Endothelial cell (in vitro differentiated cells): ENCODE data around the gene CDK6. TPM values are rescaled to one million over a fixed set of nuclear protein-coding genes. Genes with fewer than 3 reads are reported as not detected.

Experiments used
- DNase-seq: peaks from one replicate; pipeline ENCODE4 v3.0.0; 2021; ENCODE audit warnings: low spot score
- H3K27ac Mint-ChIP-seq: one replicate; pipeline ENCODE4 v1.8.0; 2021; ENCODE audit warnings: mixed read lengths, inconsistent platforms; ENCODE audit not compliant: unreplicated experiment
- H3K27me3 Mint-ChIP-seq: one replicate; pipeline ENCODE4 v1.8.0; 2021; ENCODE audit warnings: mild to moderate bottlenecking, moderate library complexity, mixed read lengths, inconsistent platforms; ENCODE audit not compliant: unreplicated experiment
- H3K36me3 Mint-ChIP-seq: one replicate; pipeline ENCODE4 v1.8.0; 2021; ENCODE audit warnings: mild to moderate bottlenecking, low read depth, mixed read lengths, inconsistent platforms; ENCODE audit not compliant: unreplicated experiment
- H3K4me1 Mint-ChIP-seq: one replicate; pipeline ENCODE4 v1.8.0; 2021; ENCODE audit warnings: mild to moderate bottlenecking, mixed read lengths, inconsistent platforms; ENCODE audit not compliant: unreplicated experiment
- H3K4me3 Mint-ChIP-seq: one replicate; pipeline ENCODE4 v1.8.0; 2021; ENCODE audit warnings: mild to moderate bottlenecking, mixed read lengths, inconsistent platforms; ENCODE audit not compliant: unreplicated experiment
- H3K9me3 Mint-ChIP-seq: one replicate; pipeline ENCODE4 v1.8.0; 2021; ENCODE audit warnings: mixed read lengths, inconsistent platforms; ENCODE audit not compliant: unreplicated experiment
- total RNA-seq: library from RNA; stranded (reverse); fragmentation: NEBNext Ultra II Directional; extraction: Animal tissue kit (Norgen Biotek cat#: 25700); gene quantifications from one replicate; pipeline ENCODE4 v1.2.1, GENCODE V29; 2021; ENCODE audit not compliant: unreplicated experiment
- TF ChIP-seq, protein P1 (sequence below): fragments of 200-600 bp; sonication (generic); IDR thresholded peaks from one replicate; pipeline ENCODE4 v1.5.0; 2021; ENCODE audit warnings: antibody characterized with exemption; ENCODE audit not compliant: unreplicated experiment

CDK6 gene
- total RNA-seq, 1 donor from 2014 or later, result 32.6 TPM

DNA sequence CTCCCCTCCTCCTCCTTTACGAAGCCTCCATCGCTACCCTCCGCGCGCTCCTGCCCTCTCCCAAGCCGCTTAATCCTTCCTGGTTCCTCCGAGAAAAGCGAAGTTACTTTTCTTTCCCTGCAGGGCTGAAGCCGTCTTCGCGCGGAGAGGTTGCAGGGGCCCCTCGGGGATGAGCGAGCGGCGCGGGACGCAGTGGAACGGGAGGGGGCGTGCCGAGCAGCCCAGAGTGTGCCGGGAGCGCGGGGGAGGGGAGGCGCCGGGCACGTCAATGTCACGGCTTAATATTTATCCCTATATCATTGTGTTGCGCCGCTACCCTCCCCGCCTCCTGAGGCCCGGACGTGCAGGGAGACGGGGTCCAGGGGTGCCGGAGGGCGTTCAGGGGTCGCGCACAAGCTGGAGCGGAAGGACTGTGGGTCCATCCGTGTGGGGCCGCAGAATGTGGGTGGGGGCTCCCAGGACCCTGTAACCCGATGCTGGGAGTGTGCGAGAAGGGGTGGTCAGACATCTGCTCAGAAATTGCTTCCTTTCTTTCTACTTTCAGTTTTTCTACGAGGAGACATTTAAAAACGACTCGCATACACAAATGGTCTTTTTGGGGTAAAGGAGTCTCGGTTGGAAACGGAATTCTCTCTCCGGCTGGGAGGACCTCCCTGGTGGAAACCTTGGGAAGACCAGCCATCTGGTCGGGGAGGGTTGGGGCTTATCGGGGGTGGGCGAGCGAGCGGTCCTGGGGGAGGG is 2.4 kb downstream of the CDK6 start:
- H3K27me3 Mint-ChIP-seq, result peaks cover 19% of the 10 kb centered on the region
- H3K4me1 Mint-ChIP-seq, result peaks cover 36% of the 10 kb centered on the region
- H3K27ac Mint-ChIP-seq, result peak overlapping the region; percentile 70
- no peaks in the 10 kb centered on the region for H3K9me3 Mint-ChIP-seq
- H3K36me3 Mint-ChIP-seq, result peaks cover 15% of the 10 kb centered on the region
- H3K4me3 Mint-ChIP-seq, result peak overlapping the region; percentile 97
- TF ChIP-seq, protein P1, sequence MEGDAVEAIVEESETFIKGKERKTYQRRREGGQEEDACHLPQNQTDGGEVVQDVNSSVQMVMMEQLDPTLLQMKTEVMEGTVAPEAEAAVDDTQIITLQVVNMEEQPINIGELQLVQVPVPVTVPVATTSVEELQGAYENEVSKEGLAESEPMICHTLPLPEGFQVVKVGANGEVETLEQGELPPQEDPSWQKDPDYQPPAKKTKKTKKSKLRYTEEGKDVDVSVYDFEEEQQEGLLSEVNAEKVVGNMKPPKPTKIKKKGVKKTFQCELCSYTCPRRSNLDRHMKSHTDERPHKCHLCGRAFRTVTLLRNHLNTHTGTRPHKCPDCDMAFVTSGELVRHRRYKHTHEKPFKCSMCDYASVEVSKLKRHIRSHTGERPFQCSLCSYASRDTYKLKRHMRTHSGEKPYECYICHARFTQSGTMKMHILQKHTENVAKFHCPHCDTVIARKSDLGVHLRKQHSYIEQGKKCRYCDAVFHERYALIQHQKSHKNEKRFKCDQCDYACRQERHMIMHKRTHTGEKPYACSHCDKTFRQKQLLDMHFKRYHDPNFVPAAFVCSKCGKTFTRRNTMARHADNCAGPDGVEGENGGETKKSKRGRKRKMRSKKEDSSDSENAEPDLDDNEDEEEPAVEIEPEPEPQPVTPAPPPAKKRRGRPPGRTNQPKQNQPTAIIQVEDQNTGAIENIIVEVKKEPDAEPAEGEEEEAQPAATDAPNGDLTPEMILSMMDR, result no peak
- DNase-seq, result peak; percentile 66

DNA sequence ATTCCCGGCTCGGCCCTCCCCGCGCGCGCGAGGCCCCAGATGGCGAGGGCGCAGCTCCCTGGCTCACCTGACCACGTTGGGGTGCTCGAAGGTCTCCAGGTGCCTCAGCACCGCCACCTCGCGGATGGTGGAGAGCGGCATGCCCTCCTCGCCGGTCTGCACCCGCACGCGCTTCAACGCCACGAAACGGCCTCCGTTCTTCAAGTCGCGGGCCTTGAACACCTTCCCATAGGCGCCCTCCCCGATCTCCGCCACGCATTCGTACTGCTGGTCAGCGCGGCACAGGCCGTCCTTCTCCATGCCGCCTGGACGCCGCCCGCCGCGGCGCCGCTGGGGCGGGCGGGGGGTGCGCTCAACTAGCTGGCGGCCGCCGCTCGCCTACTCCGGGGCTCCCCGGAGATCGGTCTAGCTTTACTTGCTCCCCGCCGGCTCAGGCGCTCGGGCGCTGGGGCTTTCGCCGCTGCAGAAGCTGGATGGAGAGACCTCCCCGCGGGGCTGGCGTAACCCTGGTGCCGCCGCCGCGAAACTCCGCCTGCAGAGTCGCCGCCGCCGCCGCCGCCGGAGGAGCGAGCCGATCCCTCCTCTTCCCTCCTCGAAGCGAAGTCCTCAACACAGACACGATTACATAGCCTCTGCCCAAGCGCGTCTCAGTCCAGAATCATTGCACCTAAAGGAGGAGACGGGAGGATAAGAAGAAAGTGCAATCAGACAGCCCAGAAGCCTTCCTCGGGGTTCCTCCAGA is 3.2 kb downstream of the CDK6 start:
- peak; percentile 84 for DNase-seq
- Mint-ChIP-seq H3K4me3 (peak overlapping the region; percentile 97), H3K27ac (peak overlapping the region; percentile 70), H3K4me1 (peaks cover 32% of the 10 kb centered on the region), H3K9me3 (no peaks in the 10 kb centered on the region), H3K27me3 (peaks cover 19% of the 10 kb centered on the region), H3K36me3 (peaks cover 15% of the 10 kb centered on the region)
- TF ChIP-seq, protein P1, result peak; percentile 81

DNA sequence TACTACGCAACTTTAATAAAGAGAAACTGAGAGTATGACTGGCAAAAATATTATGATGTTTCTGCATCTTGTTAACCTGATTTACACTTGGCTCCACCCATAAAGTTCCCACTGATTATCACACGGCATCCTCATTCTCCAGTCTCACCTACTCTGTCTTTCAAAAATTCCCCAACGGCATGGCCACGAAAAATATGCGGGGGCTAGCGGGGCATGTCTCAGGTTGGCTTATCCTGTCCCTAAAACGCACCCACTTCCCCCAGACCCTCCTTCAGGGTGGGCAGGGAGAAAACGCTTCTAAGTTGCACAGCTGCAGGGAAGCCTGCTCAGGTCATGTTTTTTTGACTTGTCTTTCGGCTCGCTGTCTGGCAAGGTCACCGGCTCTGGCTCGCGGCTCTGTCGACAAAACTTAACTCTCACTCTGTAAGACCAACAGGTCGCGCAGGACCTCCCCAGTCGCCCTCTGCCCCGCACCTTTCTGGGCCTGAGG is 3.8 kb downstream of the CDK6 start:
- no peaks in the 10 kb centered on the region for H3K9me3 Mint-ChIP-seq
- H3K4me1 Mint-ChIP-seq, result peaks cover 32% of the 10 kb centered on the region
- TF ChIP-seq, protein P1, result no peak
- peaks cover 19% of the 10 kb centered on the region for H3K27me3 Mint-ChIP-seq
- H3K4me3 Mint-ChIP-seq, result peak overlapping the region; percentile 80
- DNase-seq, result no peak
- peaks cover 15% of the 10 kb centered on the region for H3K36me3 Mint-ChIP-seq
- peak overlapping the region; percentile 2 for H3K27ac Mint-ChIP-seq

DNA sequence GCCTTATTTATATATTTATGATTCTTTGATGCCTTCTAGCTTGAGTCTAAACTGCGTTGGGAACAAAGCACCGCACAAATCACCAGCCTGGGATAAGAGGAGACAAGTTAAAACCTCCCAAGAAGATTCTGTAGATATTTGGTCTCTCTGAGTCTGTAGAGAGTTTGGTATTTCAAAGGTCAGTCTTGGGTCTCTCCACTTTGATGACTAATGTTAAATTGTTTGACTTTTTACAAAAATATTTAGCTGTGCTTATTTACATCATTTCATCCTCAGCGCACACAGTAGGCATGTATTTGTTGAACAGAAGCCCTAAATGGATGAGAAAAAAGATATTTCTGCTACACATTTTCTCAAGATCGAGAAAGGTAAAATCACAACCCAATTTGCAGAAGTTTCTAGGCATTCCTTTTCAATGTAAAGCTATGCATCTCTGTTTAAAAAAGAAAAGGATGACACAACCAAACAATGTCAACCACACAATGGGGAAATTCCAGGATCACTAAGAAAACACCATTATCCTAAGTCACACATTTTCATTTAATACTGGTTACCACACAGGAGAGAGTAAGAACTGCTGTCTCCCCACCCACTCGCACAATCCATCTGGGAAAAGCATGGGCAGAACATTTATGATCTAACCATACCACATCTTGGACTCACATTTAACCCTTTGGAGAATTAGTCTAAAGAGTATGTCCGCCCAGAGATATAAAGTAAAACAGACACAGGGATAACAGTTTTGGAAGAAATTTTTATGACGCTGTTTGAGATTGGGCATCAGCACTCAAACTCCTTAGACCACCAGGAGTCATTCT is 4.4 kb downstream of the CDK6 start:
- peaks cover 27% of the 10 kb centered on the region for H3K4me1 Mint-ChIP-seq
- H3K4me3 Mint-ChIP-seq, result peak overlapping the region; percentile 80
- no peak for DNase-seq

More for the DNA sequence above, 4.4 kb downstream of the CDK6 start:
- TF ChIP-seq, protein P1, result no peak
- Mint-ChIP-seq H3K27ac (peak overlapping the region; percentile 2), H3K36me3 (peaks cover 15% of the 10 kb centered on the region), H3K27me3 (peaks cover 18% of the 10 kb centered on the region), H3K9me3 (no peaks in the 10 kb centered on the region)
